K562 (cell line): ENCODE data around the gene LRRC61. TPM values are rescaled to one million over a fixed set of nuclear protein-coding genes. Genes with fewer than 3 reads are reported as not detected.
"Not testable (repeated sequence)": the region's sequence is repeated elsewhere in the genome, so short reads cannot be mapped to it uniquely, and the experiment has no call there.

ENCODE experiments used
- ATAC-seq: fragments of 200-7000 bp; cut with Tn5 transposase; 3 replicates; pipeline ENCODE4 v1.9.1; 2020; ENCODE audit warnings: moderate library complexity
- BruUV-seq: library from RNA; stranded (reverse); fragments of 400-500 nt; replicated peaks from 2 replicates; lab custom pipeline; 2021; lab: Mats Ljungman, UMichigan
- CTCF ChIA-PET: fragments of 300-600 bp; formaldehyde crosslinking; extraction: SDS; loops from one replicate; lab custom pipeline; 2021; ENCODE audit warnings: low intra/inter-chr PET ratio; lab: Yijun Ruan, JAX
- POLR2A ChIA-PET: fragments of 300-600, 350-650 bp; sonication (Branson Sonifier 250); formaldehyde crosslinking; extraction: SDS; loops from one replicate; lab custom pipeline; 2021; ENCODE audit warnings: antibody characterized with exemption, inconsistent platforms; lab: Yijun Ruan, JAX
- DNase-seq, 4 experiments: peaks; one replicate each; pipeline versions ENCODE4 v3.0.0 to v3.0.0-alpha.2; 2011 to 2018; ENCODE audit warnings: low spot score in 3 of 4, mixed read lengths in 3 of 4; ENCODE audit errors: extremely low read depth in 1 of 4
- FAIRE-seq: peaks from 2 replicates; lab custom pipeline; 2011; peaks lifted over from hg19 to GRCh38; lab: Jason Lieb, UNC
- H2AFZ ChIP-seq: 2 replicates; pipeline ENCODE4 v1.6.0; 2011; ENCODE audit warnings: low read depth, low read length, control low read depth, inconsistent platforms
- H3K27ac ChIP-seq: fragments of 200-600 bp; 3 replicates; pipeline ENCODE4 v1.8.0; 2011; ENCODE audit warnings: low read depth, mild to moderate bottlenecking, control low read depth, inconsistent platforms, low read length, moderate library complexity, mixed read lengths; ENCODE audit errors: extremely low read depth
- H3K27me3 ChIP-seq, 2 experiments: fragments of 300-600 bp in 1 of 2; 2 replicates in 1 of 2; 3 replicates in 1 of 2; pipeline versions ENCODE4 v1.6.0 to v1.8.0; 2011; ENCODE audit warnings: inconsistent platforms in 2 of 2, low read length in 2 of 2, mild to moderate bottlenecking in 1 of 2, mixed read lengths in 1 of 2, moderate library complexity in 1 of 2; ENCODE audit not compliant: control insufficient read depth in 2 of 2, insufficient read depth in 2 of 2
- H3K36me3 ChIP-seq: fragments of 300-600 bp; 3 replicates; pipeline ENCODE4 v1.8.0; 2011; ENCODE audit warnings: mild to moderate bottlenecking, low read length, inconsistent platforms; ENCODE audit not compliant: control insufficient read depth, insufficient read depth
- H3K4me1 ChIP-seq, 2 experiments: fragments of 200-600 bp in 1 of 2; replicated peaks in 1 of 2; 2 replicates in 1 of 2; 3 replicates in 1 of 2; pipeline versions ENCODE4 v1.5.1 to v1.8.0; 2011; ENCODE audit warnings: inconsistent platforms in 2 of 2, low read length in 2 of 2, mild to moderate bottlenecking in 1 of 2, mixed read lengths in 1 of 2, moderate library complexity in 1 of 2; ENCODE audit not compliant: control insufficient read depth in 2 of 2, insufficient read depth in 2 of 2
- H3K4me2 ChIP-seq: 2 replicates; pipeline ENCODE4 v1.6.1; 2011; ENCODE audit warnings: low read length, control low read depth, inconsistent platforms, mixed read lengths; ENCODE audit not compliant: insufficient read depth
- H3K4me3 ChIP-seq: fragments of 200-600 bp; sonication (generic), shearing (Covaris generic); 2 replicates; pipeline ENCODE4 v1.5.1; 2016; ENCODE audit warnings: control low read depth, inconsistent platforms
- H3K79me2 ChIP-seq: fragments of 200-600 bp; 3 replicates; pipeline ENCODE4 v1.8.0; 2011; ENCODE audit warnings: low read length, inconsistent platforms; ENCODE audit not compliant: control insufficient read depth, insufficient read depth
- H3K9ac ChIP-seq, 2 experiments: 2 replicates each; pipeline versions ENCODE4 v1.6.0 to v1.6.1; 2011; ENCODE audit warnings: low read depth in 2 of 2, low read length in 2 of 2, control low read depth in 1 of 2, inconsistent platforms in 1 of 2, mild to moderate bottlenecking in 1 of 2, mixed read lengths in 1 of 2; ENCODE audit not compliant: insufficient read depth in 1 of 2
- H3K9me1 ChIP-seq: one replicate; pipeline ENCODE4 v1.6.0; 2011; ENCODE audit warnings: inconsistent platforms, mild to moderate bottlenecking, low read length, moderate library complexity; ENCODE audit not compliant: control insufficient read depth, insufficient read depth
- H3K9me3 ChIP-seq: replicated peaks from 2 replicates; pipeline ENCODE4 v1.5.1; 2011; ENCODE audit warnings: low read depth, low read length, inconsistent platforms; ENCODE audit not compliant: control insufficient read depth, insufficient read depth
- H4K20me1 ChIP-seq: replicated peaks from 2 replicates; pipeline ENCODE4 v1.6.1; 2011; ENCODE audit warnings: low read length, inconsistent platforms, mixed read lengths; ENCODE audit not compliant: control insufficient read depth, insufficient read depth
- CC2D1A ChIP-seq: fragments of 450-650 bp; IDR thresholded peaks from 2 replicates; pipeline ENCODE4 v1.6.1; 2017; ENCODE audit warnings: mild to moderate bottlenecking
- FOXK2 ChIP-seq, 2 experiments: fragments of 450-650 bp; IDR thresholded peaks in 1 of 2; conservative IDR thresholded peaks in 1 of 2; 2 replicates each; pipeline ENCODE4 v1.6.1; 2016; ENCODE audit warnings: low read depth in 2 of 2, mild to moderate bottlenecking in 1 of 2
- RAD21 ChIP-seq, 2 experiments: fragments of 250-450 bp in 1 of 2; fragments of 450-650 bp in 1 of 2; sonication (Bioruptor Pico) in 1 of 2; formaldehyde crosslinking in 1 of 2; IDR thresholded peaks in 1 of 2; conservative IDR thresholded peaks in 1 of 2; 2 replicates each; pipeline versions ENCODE4 v1.4.0 to v1.8.0; 2020 to 2022; ENCODE audit warnings: mild to moderate bottlenecking in 2 of 2, moderate library complexity in 1 of 2
- SMC3 ChIP-seq: conservative IDR thresholded peaks from 2 replicates; pipeline ENCODE4 v1.6.1; 2011; ENCODE audit warnings: low read depth, low read length, improper control_type of control experiment; ENCODE audit not compliant: insufficient read depth
- WGBS: fragments of 100-300 bp; shearing (Covaris generic); methylation state at CpG from one replicate; pipeline ENCODE4 v1.1.6; 2016; ENCODE audit warnings: low coverage, mixed read lengths; ENCODE audit not compliant: insufficient coverage; ENCODE audit errors: missing lambda C conversion rate; 5-methylcytosine and 5-hydroxymethylcytosine counted together
- in situ Hi-C: fragments of 300-500 bp; cut with MboI; formaldehyde crosslinking; loops from 4 replicates; pipeline ENCODE4 v1.15.0; 2018; ENCODE audit warnings: inconsistent platforms, mixed read lengths
- intact Hi-C: fragments of 100-400 bp; cut with micrococcal nuclease; formaldehyde crosslinking; loops from 2 replicates; pipeline ENCODE4 v1.14.2; 2022
- polyA plus RNA-seq, 8 experiments: library from polyadenylated mRNA; depleted of rRNA in 4 of 8; stranded (reverse) in 5 of 8; unstranded in 3 of 8; fragments of >200 nt; fragmentation: Nextera tagmentation in 2 of 8; fragmentation: Illumina TruSeq in 1 of 8; extraction: Ambion mirVana in 2 of 8; extraction: Trizol in 1 of 8; gene quantifications; 2 replicates each; pipeline versions ENCODE4 v1.2.1 to v1.2.3, GENCODE V29; 2011 to 2014; ENCODE audit warnings: inconsistent platforms in 1 of 8, missing spikeins in 1 of 8
- total RNA-seq, 7 experiments: library from RNA; depleted of rRNA in 6 of 7; stranded (reverse); fragments of >200 nt in 6 of 7; fragmentation: Illumina TruSeq in 2 of 7; extraction: Trizol in 2 of 7; gene quantifications; 2 replicates each; pipeline versions ENCODE4 v1.2.1 to v1.2.3, GENCODE V29; 2011 to 2021; ENCODE audit warnings: low replicate concordance in 1 of 7
- TF ChIP-seq, protein P1 (sequence below): fragments of 450-650 bp; formaldehyde crosslinking; IDR thresholded peaks from 2 replicates; pipeline ENCODE4 v1.4.0; 2020; ENCODE audit warnings: mild to moderate bottlenecking, moderate library complexity
- TF ChIP-seq, protein P2 (sequence below), 3 experiments: IDR thresholded peaks in 2 of 3; conservative IDR thresholded peaks in 1 of 3; 2 replicates each; pipeline ENCODE4 v1.5.1; 2011 to 2012; ENCODE audit warnings: low read length in 3 of 3, mild to moderate bottlenecking in 3 of 3, control low read depth in 2 of 3, improper control_type of control experiment in 1 of 3, inconsistent platforms in 1 of 3, low read depth in 1 of 3, mixed read lengths in 1 of 3, moderate library complexity in 1 of 3; ENCODE audit not compliant: insufficient read depth in 2 of 3
- TF ChIP-seq, protein P3 (sequence below), 2 experiments: fragments of 450-650 bp; formaldehyde crosslinking in 1 of 2; IDR thresholded peaks; 2 replicates each; pipeline versions ENCODE4 v1.4.0 to v1.6.1; 2014 to 2020; ENCODE audit warnings: mild to moderate bottlenecking in 2 of 2, borderline replicate concordance in 1 of 2, low read depth in 1 of 2

LRRC61 gene
- total and polyA plus RNA-seq, 9 of the 15 experiments (the other 6 are each of a cell fraction or from before 2014, with no cell fraction given): 1.3 to 55.2 (median 35.2) TPM

DNA sequence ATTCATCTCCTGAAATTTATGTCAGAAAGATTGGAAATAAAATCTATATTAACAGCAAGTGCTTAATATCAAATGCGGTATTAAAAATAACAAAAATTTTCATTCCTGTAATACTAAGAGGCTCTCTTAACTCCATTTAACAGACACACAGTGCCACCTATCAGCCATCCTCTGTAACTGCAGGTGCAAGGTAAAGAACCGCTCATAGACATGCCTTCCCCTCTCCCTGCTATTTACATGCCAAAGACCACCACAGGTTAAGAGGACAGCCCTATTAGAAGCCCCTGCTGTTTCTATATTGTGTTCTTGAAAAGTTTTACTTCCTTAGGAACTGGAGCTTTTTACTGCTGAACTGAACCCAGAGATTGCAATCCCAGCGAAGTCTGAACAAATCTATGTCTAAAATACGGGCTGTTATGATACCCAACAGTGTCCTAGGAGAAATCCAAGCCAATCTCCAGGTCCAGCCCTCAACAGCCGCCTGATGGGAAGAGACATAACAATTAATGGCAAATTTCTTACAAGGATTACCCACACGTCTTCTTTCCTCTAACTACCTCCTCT, 46.9 kb upstream of the LRRC61 start:
- H3K4me1 ChIP-seq, POLR2A ChIA-PET, BruUV-seq, H3K9me1 ChIP-seq, H3K9me3 ChIP-seq, H3K4me2 ChIP-seq, H3K4me3 ChIP-seq, H3K36me3 ChIP-seq, H3K79me2 ChIP-seq, H3K27me3 ChIP-seq, H3K27ac ChIP-seq, H4K20me1 ChIP-seq, H2AFZ ChIP-seq, H3K9ac ChIP-seq: not testable (repeated sequence)
- DNase-seq (peak; percentile 39 to 64 (median 44)), ATAC-seq (peak; percentile 88), FAIRE-seq (peak; percentile 89)
- intact Hi-C loops (loop anchor here (5.0 kb wide), 2 partner anchors 394 to 414 kb away; no protein-coding TSS in a partner anchor), in situ Hi-C loops (loop anchor here (25.0 kb wide), 1 partner anchor 486 kb away; no protein-coding TSS in a partner anchor)
- CTCF ChIA-PET: interaction anchor here (1.2 kb wide), 1 partner anchor 415 kb away, joined by 8 read pairs; no protein-coding TSS in a partner anchor
- TF ChIP-seq RAD21 (CRISPR knock-in tag; conservative IDR thresholded peaks at IDR 0.05 in 1 of 2, IDR thresholded peaks at IDR 0.05 in 1 of 2) (peak; percentile 88 to 89), CC2D1A (0 out of 2 replicates have a peak, but pooled peaks have one; percentile 17), FOXK2 (conservative IDR thresholded peaks at IDR 0.05 in 1 of 2, IDR thresholded peaks at IDR 0.05 in 1 of 2; ENCODE audit: low read depth in 2 of 2) (0 out of 4 replicates have a peak, but pooled peaks of 1 of the 2 experiments have one; percentile 21), SMC3 (peak; percentile 51; the same call in 1 of the 2 replicates)
- TF ChIP-seq, protein P1, sequence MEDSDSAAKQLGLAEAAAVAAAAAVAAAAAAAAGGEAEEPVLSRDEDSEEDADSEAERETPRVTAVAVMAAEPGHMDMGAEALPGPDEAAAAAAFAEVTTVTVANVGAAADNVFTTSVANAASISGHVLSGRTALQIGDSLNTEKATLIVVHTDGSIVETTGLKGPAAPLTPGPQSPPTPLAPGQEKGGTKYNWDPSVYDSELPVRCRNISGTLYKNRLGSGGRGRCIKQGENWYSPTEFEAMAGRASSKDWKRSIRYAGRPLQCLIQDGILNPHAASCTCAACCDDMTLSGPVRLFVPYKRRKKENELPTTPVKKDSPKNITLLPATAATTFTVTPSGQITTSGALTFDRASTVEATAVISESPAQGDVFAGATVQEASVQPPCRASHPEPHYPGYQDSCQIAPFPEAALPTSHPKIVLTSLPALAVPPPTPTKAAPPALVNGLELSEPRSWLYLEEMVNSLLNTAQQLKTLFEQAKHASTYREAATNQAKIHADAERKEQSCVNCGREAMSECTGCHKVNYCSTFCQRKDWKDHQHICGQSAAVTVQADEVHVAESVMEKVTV (CRISPR knock-in tag): peak; percentile 74
- TF ChIP-seq, protein P2, sequence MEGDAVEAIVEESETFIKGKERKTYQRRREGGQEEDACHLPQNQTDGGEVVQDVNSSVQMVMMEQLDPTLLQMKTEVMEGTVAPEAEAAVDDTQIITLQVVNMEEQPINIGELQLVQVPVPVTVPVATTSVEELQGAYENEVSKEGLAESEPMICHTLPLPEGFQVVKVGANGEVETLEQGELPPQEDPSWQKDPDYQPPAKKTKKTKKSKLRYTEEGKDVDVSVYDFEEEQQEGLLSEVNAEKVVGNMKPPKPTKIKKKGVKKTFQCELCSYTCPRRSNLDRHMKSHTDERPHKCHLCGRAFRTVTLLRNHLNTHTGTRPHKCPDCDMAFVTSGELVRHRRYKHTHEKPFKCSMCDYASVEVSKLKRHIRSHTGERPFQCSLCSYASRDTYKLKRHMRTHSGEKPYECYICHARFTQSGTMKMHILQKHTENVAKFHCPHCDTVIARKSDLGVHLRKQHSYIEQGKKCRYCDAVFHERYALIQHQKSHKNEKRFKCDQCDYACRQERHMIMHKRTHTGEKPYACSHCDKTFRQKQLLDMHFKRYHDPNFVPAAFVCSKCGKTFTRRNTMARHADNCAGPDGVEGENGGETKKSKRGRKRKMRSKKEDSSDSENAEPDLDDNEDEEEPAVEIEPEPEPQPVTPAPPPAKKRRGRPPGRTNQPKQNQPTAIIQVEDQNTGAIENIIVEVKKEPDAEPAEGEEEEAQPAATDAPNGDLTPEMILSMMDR (IDR thresholded peaks at IDR 0.05 in 2 of 3, conservative IDR thresholded peaks at IDR 0.05 in 1 of 3; ENCODE audit: insufficient read depth in 2 of 3, low read depth in 1 of 3, low read length in 3 of 3): peak; percentile 54 to 67 (median 63)
- TF ChIP-seq, protein P3, sequence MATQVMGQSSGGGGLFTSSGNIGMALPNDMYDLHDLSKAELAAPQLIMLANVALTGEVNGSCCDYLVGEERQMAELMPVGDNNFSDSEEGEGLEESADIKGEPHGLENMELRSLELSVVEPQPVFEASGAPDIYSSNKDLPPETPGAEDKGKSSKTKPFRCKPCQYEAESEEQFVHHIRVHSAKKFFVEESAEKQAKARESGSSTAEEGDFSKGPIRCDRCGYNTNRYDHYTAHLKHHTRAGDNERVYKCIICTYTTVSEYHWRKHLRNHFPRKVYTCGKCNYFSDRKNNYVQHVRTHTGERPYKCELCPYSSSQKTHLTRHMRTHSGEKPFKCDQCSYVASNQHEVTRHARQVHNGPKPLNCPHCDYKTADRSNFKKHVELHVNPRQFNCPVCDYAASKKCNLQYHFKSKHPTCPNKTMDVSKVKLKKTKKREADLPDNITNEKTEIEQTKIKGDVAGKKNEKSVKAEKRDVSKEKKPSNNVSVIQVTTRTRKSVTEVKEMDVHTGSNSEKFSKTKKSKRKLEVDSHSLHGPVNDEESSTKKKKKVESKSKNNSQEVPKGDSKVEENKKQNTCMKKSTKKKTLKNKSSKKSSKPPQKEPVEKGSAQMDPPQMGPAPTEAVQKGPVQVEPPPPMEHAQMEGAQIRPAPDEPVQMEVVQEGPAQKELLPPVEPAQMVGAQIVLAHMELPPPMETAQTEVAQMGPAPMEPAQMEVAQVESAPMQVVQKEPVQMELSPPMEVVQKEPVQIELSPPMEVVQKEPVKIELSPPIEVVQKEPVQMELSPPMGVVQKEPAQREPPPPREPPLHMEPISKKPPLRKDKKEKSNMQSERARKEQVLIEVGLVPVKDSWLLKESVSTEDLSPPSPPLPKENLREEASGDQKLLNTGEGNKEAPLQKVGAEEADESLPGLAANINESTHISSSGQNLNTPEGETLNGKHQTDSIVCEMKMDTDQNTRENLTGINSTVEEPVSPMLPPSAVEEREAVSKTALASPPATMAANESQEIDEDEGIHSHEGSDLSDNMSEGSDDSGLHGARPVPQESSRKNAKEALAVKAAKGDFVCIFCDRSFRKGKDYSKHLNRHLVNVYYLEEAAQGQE (IDR thresholded peaks at IDR 0.05; ENCODE audit: borderline replicate concordance): peak; percentile 30; the same call in 1 of the 2 replicates
- TF ChIP-seq, protein P3 (CRISPR knock-in tag; IDR thresholded peaks at IDR 0.05; ENCODE audit: low read depth): not testable (repeated sequence)
- 41% methylated on average over 6 of the region's 6 CpGs for WGBS
